Peyer's patch (tissue), 4 donors: ENCODE results near the gene PLPP3.

Experiments used
- CTCF ChIP-seq, 6 experiments: fragments of 450-650 bp in 4 of 6; fragments of 200-600 bp in 2 of 6; sonication (generic) in 1 of 6; IDR thresholded peaks; one replicate each; pipeline ENCODE4 v1.5.1; 2017 to 2019; ENCODE audit warnings: antibody characterized with exemption in 6 of 6, mild to moderate bottlenecking in 3 of 6, moderate library complexity in 1 of 6
- POLR2A ChIP-seq, 2 donors: fragments of 450-650 bp; IDR thresholded peaks; one replicate each; pipeline ENCODE4 v1.5.1; 2017; ENCODE audit warnings: antibody characterized with exemption in 2 of 2, mild to moderate bottlenecking in 2 of 2, moderate library complexity in 2 of 2

GRCh38 chr1:56489695-56490094 lies 89.7 kb downstream of the PLPP3 start:
- TF ChIP-seq CTCF (IDR thresholded peaks at IDR 0.05) (no peak), POLR2A (IDR thresholded peaks at IDR 0.05) (no peak)
